A549 (cell line): ENCODE measurements around the gene HCN4.

Experiments used
- CBX2 ChIP-seq: fragments of 200-600 bp; sonication (generic); IDR thresholded peaks from 2 replicates; pipeline ENCODE4 v1.6.1; 2016; ENCODE audit warnings: low read depth, mild to moderate bottlenecking, borderline replicate concordance
- CBX8 ChIP-seq: fragments of 200-600 bp; sonication (generic); IDR thresholded peaks from 2 replicates; pipeline ENCODE4 v1.6.1; 2016
- CHD2 ChIP-seq: fragments of 150-350 bp; IDR thresholded peaks from 2 replicates; pipeline ENCODE4 v1.6.1; 2014; ENCODE audit warnings: low read length; ENCODE audit not compliant: partially characterized antibody
- CTCF ChIP-seq: fragments of >200 bp; sonication (Bioruptor Twin); formaldehyde crosslinking; IDR thresholded peaks from 3 replicates; pipeline ENCODE4 v1.5.1; 2016
- ELK1 ChIP-seq: fragments of 150-350 bp; IDR thresholded peaks from 2 replicates; pipeline ENCODE4 v1.6.1; 2014; ENCODE audit warnings: low read depth, mild to moderate bottlenecking, low read length
- HEYL ChIP-seq: fragments of 250-450 bp; sonication (Bioruptor Pico); IDR thresholded peaks from 2 replicates; pipeline ENCODE4 v1.8.0; 2021; ENCODE audit warnings: mild to moderate bottlenecking, moderate library complexity
- JUN ChIP-seq, 2 experiments: fragments of >200 bp; sonication (Bioruptor Twin); formaldehyde crosslinking; IDR thresholded peaks; 2 replicates in 1 of 2; 3 replicates in 1 of 2; pipeline ENCODE4 v1.6.1; 2016 to 2017
- KDM1A ChIP-seq: fragments of 200-600 bp; sonication (generic); IDR thresholded peaks from 2 replicates; pipeline ENCODE4 v1.6.1; 2016; ENCODE audit warnings: low read depth, mild to moderate bottlenecking
- MAX ChIP-seq: IDR thresholded peaks from 2 replicates; pipeline ENCODE4 v1.6.1; 2012
- MYC ChIP-seq: IDR thresholded peaks from 2 replicates; pipeline ENCODE4 v1.6.1; 2012; ENCODE audit warnings: mild to moderate bottlenecking, inconsistent platforms, low read length, improper control_type of control experiment, borderline replicate concordance
- RCOR1 ChIP-seq: fragments of 150-350 bp; IDR thresholded peaks from 2 replicates; pipeline ENCODE4 v1.6.1; 2014; ENCODE audit warnings: antibody characterized with exemption, low read length, low read depth
- REST ChIP-seq: fragments of 200-600 bp; sonication (generic); IDR thresholded peaks from 2 replicates; pipeline ENCODE4 v1.6.1; 2016; ENCODE audit warnings: antibody characterized with exemption, mild to moderate bottlenecking, moderate library complexity
- SMC3 ChIP-seq: fragments of >200 bp; sonication (Bioruptor Twin); formaldehyde crosslinking; IDR thresholded peaks from 3 replicates; pipeline ENCODE4 v1.6.1; 2018; ENCODE audit warnings: inconsistent platforms

GRCh38 chr15:73414876-73415275, 46.1 kb upstream of the HCN4 start:
- TF ChIP-seq CTCF (no peak), MYC (no peak), REST (no peak), CHD2 (no peak), KDM1A (no peak), CBX2 (no peak), SMC3 (no peak), ELK1 (no peak), HEYL (CRISPR knock-in tag) (no peak), JUN (IDR thresholded peaks at IDR 0.05) (no peak), RCOR1 (no peak), CBX8 (no peak), MAX (no peak)
